Skeletal muscle satellite cell (primary cell): Measurements from ENCODE around the gene NPAS3.

Source experiments
- H3K27me3 ChIP-seq: 2 replicates; pipeline ENCODE4 v1.7.0; 2013; ENCODE audit warnings: low read length; ENCODE audit not compliant: control insufficient read depth, insufficient read depth
- H3K36me3 ChIP-seq: 2 replicates; pipeline ENCODE4 v1.7.0; 2013; ENCODE audit warnings: mild to moderate bottlenecking, control low read depth, low read length; ENCODE audit not compliant: insufficient read depth
- H3K4me1 ChIP-seq: 2 replicates; pipeline ENCODE4 v1.7.0; 2013; ENCODE audit warnings: low read length; ENCODE audit not compliant: control insufficient read depth, insufficient read depth
- H3K4me2 ChIP-seq: 2 replicates; pipeline ENCODE4 v1.7.0; 2013; ENCODE audit warnings: mild to moderate bottlenecking, low read length
- H3K4me3 ChIP-seq: 2 replicates; pipeline ENCODE4 v1.7.0; 2013; ENCODE audit warnings: low read length
- H3K9ac ChIP-seq: 2 replicates; pipeline ENCODE4 v1.7.0; 2013; ENCODE audit warnings: mild to moderate bottlenecking, low read depth, low read length, moderate library complexity
- H3K9me3 ChIP-seq: replicated peaks from 2 replicates; pipeline ENCODE4 v1.7.0; 2013; ENCODE audit warnings: mild to moderate bottlenecking, control low read depth, low read length

Gene NPAS3

GRCh38 chr14:32941668-32942065, 3.0 kb downstream of the NPAS3 start:
- peaks cover 13% of the 10 kb centered on the region for H3K27me3 ChIP-seq
- no peaks in the 10 kb centered on the region for H3K9me3 ChIP-seq
- H3K9ac ChIP-seq = no peak overlapping the region
- no peak overlapping the region for H3K4me3 ChIP-seq
- H3K4me1 ChIP-seq = peaks cover 10% of the 10 kb centered on the region
- no peaks in the 10 kb centered on the region for H3K36me3 ChIP-seq
- no peak overlapping the region for H3K4me2 ChIP-seq

GRCh38 chr14:32947081-32947480, 8.4 kb downstream of the NPAS3 start:
- H3K27me3 ChIP-seq = no peaks in the 10 kb centered on the region
- no peaks in the 10 kb centered on the region for H3K4me1 ChIP-seq
- no peak overlapping the region for H3K4me2 ChIP-seq
- no peak overlapping the region for H3K9ac ChIP-seq
- no peaks in the 10 kb centered on the region for H3K36me3 ChIP-seq
- H3K4me3 ChIP-seq = no peak overlapping the region
- H3K9me3 ChIP-seq = no peaks in the 10 kb centered on the region

DNA sequence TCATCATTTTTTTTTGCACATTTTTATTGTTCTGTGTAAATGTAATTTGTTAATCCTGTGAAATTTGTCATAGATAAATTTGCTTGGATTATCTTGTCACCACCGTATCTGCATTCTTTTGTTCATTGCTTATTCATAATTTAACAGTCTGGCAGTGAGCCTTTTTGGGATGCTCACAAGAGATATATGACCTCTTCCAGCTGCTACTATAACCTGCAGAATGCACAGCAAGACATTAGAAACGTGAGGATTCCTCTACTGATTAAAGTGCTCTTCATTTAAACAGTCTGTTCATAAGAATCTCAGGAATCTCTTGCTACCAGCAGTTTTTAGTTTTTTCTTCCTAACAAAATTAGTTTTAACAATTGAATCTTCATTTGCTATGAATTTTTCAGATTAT, 9.1 kb downstream of the NPAS3 start:
- Histone ChIP-seq H3K4me2 (no peak overlapping the region), H3K9me3 (no peaks in the 10 kb centered on the region), H3K9ac (no peak overlapping the region), H3K27me3 (no peaks in the 10 kb centered on the region), H3K4me1 (no peaks in the 10 kb centered on the region), H3K4me3 (no peak overlapping the region), H3K36me3 (no peaks in the 10 kb centered on the region)

- H3K4me2 ChIP-seq = no peak overlapping the region
- H3K36me3 ChIP-seq = no peaks in the 10 kb centered on the region
- no peaks in the 10 kb centered on the region for H3K27me3 ChIP-seq
- H3K9me3 ChIP-seq = no peaks in the 10 kb centered on the region
- no peaks in the 10 kb centered on the region for H3K4me1 ChIP-seq
- H3K4me3 ChIP-seq = no peak overlapping the region
- no peak overlapping the region for H3K9ac ChIP-seq
These were observed 11.9 kb downstream of the NPAS3 start for GRCh38 chr14:32950584-32950983.

- no peaks in the 10 kb centered on the region for H3K9me3 ChIP-seq
- no peaks in the 10 kb centered on the region for H3K4me1 ChIP-seq
- H3K9ac ChIP-seq = no peak overlapping the region
- no peak overlapping the region for H3K4me2 ChIP-seq
- H3K27me3 ChIP-seq = no peaks in the 10 kb centered on the region
- no peak overlapping the region for H3K4me3 ChIP-seq
- H3K36me3 ChIP-seq = no peaks in the 10 kb centered on the region
These were observed 28.7 kb downstream of the NPAS3 start for GRCh38 chr14:32967421-32967820.

GRCh38 chr14:32968972-32969544, 30.4 kb downstream of the NPAS3 start:
- Histone ChIP-seq H3K4me2 (no peak overlapping the region), H3K4me3 (no peak overlapping the region), H3K27me3 (no peaks in the 10 kb centered on the region), H3K9ac (no peak overlapping the region), H3K9me3 (no peaks in the 10 kb centered on the region), H3K36me3 (no peaks in the 10 kb centered on the region), H3K4me1 (no peaks in the 10 kb centered on the region)

- Histone ChIP-seq H3K27me3 (no peaks in the 10 kb centered on the region), H3K4me2 (no peak overlapping the region), H3K36me3 (no peaks in the 10 kb centered on the region), H3K4me3 (no peak overlapping the region), H3K4me1 (no peaks in the 10 kb centered on the region), H3K9me3 (no peaks in the 10 kb centered on the region), H3K9ac (no peak overlapping the region)
These were observed 39.2 kb downstream of the NPAS3 start for GRCh38 chr14:32977913-32978312.

GRCh38 chr14:32978691-32979255, 40.1 kb downstream of the NPAS3 start:
- no peaks in the 10 kb centered on the region for H3K9me3 ChIP-seq

DNA sequence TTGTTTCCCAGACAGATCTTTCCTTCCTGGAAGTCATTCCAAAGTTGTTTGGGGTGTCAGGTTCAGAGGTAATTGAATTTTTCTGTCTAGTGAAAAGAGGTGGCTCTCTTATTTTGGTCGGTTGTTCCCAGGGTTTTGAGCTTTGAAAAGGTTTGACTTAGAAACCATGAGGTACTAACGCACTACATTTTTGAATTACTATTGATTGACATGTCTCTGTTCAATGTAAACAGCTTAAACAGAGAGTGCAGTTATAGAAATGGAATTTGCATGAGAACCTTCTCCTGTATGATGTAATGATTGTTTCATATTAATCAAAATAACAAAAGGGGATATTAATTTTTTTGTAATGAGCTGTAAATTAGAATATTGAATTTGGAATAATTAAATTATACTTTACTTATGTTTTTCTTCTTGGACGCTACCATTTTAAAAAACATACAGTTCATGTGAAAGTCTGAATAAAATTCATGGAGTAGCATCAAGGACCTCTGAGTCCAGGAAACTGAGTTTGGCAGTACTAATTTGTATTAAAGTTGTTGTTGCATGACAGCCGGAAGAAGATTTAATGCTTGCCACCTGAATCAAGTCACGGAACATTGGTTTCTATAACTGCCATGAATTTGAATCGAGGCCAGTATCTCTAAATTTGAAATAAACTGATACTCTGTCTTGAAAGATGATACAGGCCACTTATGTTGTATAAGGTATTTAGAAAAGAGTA, 41.7 kb downstream of the NPAS3 start:
- H3K4me3 ChIP-seq = no peak overlapping the region
- no peak overlapping the region for H3K4me2 ChIP-seq
- H3K9me3 ChIP-seq = no peaks in the 10 kb centered on the region
- H3K27me3 ChIP-seq = no peaks in the 10 kb centered on the region
- no peaks in the 10 kb centered on the region for H3K4me1 ChIP-seq
- H3K36me3 ChIP-seq = no peaks in the 10 kb centered on the region
- no peak overlapping the region for H3K9ac ChIP-seq

More at GRCh38 chr14:32978691-32979255, 40.1 kb downstream of the NPAS3 start:
- H3K4me1 ChIP-seq = no peaks in the 10 kb centered on the region
- H3K4me3 ChIP-seq = no peak overlapping the region
- H3K27me3 ChIP-seq = no peaks in the 10 kb centered on the region
- H3K9ac ChIP-seq = no peak overlapping the region
- H3K36me3 ChIP-seq = no peaks in the 10 kb centered on the region
- no peak overlapping the region for H3K4me2 ChIP-seq

DNA sequence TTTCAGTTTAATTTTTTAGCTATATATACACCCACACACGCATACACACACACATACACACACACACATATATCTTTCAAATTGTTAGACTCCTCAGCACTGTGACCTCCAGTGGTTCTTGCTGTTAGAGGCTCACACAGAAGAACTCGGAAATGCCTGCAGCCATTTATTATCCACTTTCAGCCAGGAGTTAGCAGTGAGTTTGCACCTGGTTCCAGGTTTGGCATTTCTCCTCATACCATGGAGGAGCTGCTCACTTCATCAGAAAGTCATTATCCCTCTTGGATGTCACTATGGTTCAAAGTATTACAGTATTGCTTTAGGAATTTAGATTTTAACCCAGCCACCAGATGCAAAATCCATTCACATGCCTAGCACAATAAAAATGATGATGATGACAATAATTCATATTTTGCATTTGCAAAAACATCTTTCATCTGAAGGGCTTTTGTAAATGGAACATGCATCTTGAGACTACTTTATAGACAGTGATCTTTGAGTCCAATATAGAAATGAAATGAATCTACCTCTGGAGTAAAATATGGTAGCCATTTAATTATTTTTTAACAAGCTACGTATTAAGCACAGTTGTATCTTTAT, 42.3 kb downstream of the NPAS3 start:
- Histone ChIP-seq H3K4me2 (no peak overlapping the region), H3K9me3 (no peaks in the 10 kb centered on the region), H3K36me3 (no peaks in the 10 kb centered on the region), H3K4me3 (no peak overlapping the region), H3K9ac (no peak overlapping the region), H3K4me1 (peaks cover 6% of the 10 kb centered on the region), H3K27me3 (no peaks in the 10 kb centered on the region)

GRCh38 chr14:32984241-32984930, 45.7 kb downstream of the NPAS3 start:
- Histone ChIP-seq H3K4me2 (no peak overlapping the region), H3K4me3 (no peak overlapping the region), H3K9me3 (no peaks in the 10 kb centered on the region), H3K27me3 (no peaks in the 10 kb centered on the region), H3K9ac (no peak overlapping the region), H3K36me3 (no peaks in the 10 kb centered on the region), H3K4me1 (peaks cover 18% of the 10 kb centered on the region)
